Thyroid gland (tissue), 4 donors: ENCODE data around the gene MTA3.

Source experiments
- CTCF ChIP-seq, 6 experiments: fragments of 200-600 bp in 3 of 6; fragments of 450-650 bp in 3 of 6; sonication (generic) in 3 of 6; IDR thresholded peaks; one replicate each; pipeline ENCODE4 v1.5.1; 2016 to 2019; ENCODE audit warnings: antibody characterized with exemption in 6 of 6, mild to moderate bottlenecking in 2 of 6, inconsistent platforms in 1 of 6, moderate library complexity in 1 of 6
- POLR2A ChIP-seq, 2 donors: fragments of 450-650 bp; IDR thresholded peaks; one replicate each; pipeline ENCODE4 v1.6.1; 2017; ENCODE audit warnings: antibody characterized with exemption in 2 of 2, mild to moderate bottlenecking in 2 of 2, moderate library complexity in 1 of 2

DNA sequence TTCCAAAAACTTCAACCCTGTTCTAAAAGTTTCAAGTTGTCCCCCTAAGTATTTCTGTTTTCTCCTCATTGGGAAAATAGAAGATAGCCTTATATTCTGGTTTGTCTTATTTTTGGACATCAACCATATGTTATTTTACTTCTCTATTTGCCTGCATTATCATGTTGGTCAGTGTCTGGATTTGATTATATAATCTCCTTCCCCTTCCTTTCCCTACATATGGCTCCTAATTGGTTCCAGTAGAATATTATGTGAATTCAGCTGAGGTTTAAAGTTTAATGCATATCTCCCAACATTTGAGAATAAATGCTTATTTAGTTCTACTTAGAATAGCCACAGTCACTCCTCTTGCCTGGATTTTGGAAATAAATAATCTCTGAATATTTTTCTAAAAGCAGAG lies 128.6 kb downstream of the MTA3 start:
- no peak for TF ChIP-seq POLR2A (IDR thresholded peaks at IDR 0.05)
- no peak for TF ChIP-seq CTCF (IDR thresholded peaks at IDR 0.05)
